ENCODE measurements around the gene CACNA1B.

Gene CACNA1B

GRCh38 chr9:138066049-138066448, 188.5 kb downstream of the CACNA1B start:
- H3K27me3 ChIP-seq (ENCODE audit: insufficient read depth, poor library complexity, severe bottlenecking): no peaks in the 10 kb centered on the region
- DNase-seq (ENCODE audit: low read depth in 1 of 2, low spot score in 1 of 2): no peak
- no peak for TF ChIP-seq POLR2AphosphoS5 (IDR thresholded peaks at IDR 0.05; ENCODE audit: low read depth)

GRCh38 chr9:138067613-138068367, 190.2 kb downstream of the CACNA1B start:
- no peak for DNase-seq (ENCODE audit: low read depth in 1 of 2, low spot score in 1 of 2)
- no peak overlapping the region for H3K27ac ChIP-seq (replicated peaks)
- no peak overlapping the region for H3K4me3 ChIP-seq (replicated peaks; ENCODE audit: insufficient read depth, low read length)
- no peak for TF ChIP-seq SPI1 (IDR thresholded peaks at IDR 0.05; ENCODE audit: borderline replicate concordance, low read depth)
- TF ChIP-seq REST (IDR thresholded peaks at IDR 0.05; ENCODE audit: insufficient replicate concordance, low read depth): no peak
- no peaks in the 10 kb centered on the region for H3K27me3 ChIP-seq (ENCODE audit: insufficient read depth, poor library complexity, severe bottlenecking)

More at GRCh38 chr9:138066049-138066448, 188.5 kb downstream of the CACNA1B start:
- no peak overlapping the region for H3K4me3 ChIP-seq (replicated peaks; ENCODE audit: insufficient read depth, low read length)
- no peak overlapping the region for H3K27ac ChIP-seq (replicated peaks)

- no peak overlapping the region for H3K27ac ChIP-seq (replicated peaks)
- H3K27me3 ChIP-seq (ENCODE audit: insufficient read depth, poor library complexity, severe bottlenecking): no peaks in the 10 kb centered on the region
- TF ChIP-seq SPI1 (IDR thresholded peaks at IDR 0.05; ENCODE audit: borderline replicate concordance, low read depth): no peak
- TF ChIP-seq GABPA (IDR thresholded peaks at IDR 0.05; ENCODE audit: low read depth): no peak
- no peak for TF ChIP-seq POLR2AphosphoS5 (IDR thresholded peaks at IDR 0.05; ENCODE audit: low read depth)
- TF ChIP-seq REST (IDR thresholded peaks at IDR 0.05; ENCODE audit: insufficient replicate concordance, low read depth): no peak
- TF ChIP-seq CTCF (IDR thresholded peaks at IDR 0.05; ENCODE audit: insufficient read depth, low read length): no peak
- DNase-seq (ENCODE audit: low read depth in 1 of 2, low spot score in 1 of 2): no peak
- H3K4me3 ChIP-seq (replicated peaks; ENCODE audit: insufficient read depth, low read length): no peak overlapping the region
Observed at GRCh38 chr9:138068601-138069035, 191.0 kb downstream of the CACNA1B start.

- TF ChIP-seq REST (IDR thresholded peaks at IDR 0.05; ENCODE audit: insufficient replicate concordance, low read depth) (no peak), GABPA (IDR thresholded peaks at IDR 0.05; ENCODE audit: low read depth) (no peak), CTCF (IDR thresholded peaks at IDR 0.05; ENCODE audit: insufficient read depth, low read length) (no peak), POLR2AphosphoS5 (IDR thresholded peaks at IDR 0.05; ENCODE audit: low read depth) (no peak), SPI1 (IDR thresholded peaks at IDR 0.05; ENCODE audit: borderline replicate concordance, low read depth) (no peak)
- H3K4me3 ChIP-seq (replicated peaks; ENCODE audit: insufficient read depth, low read length): no peak overlapping the region
- no peaks in the 10 kb centered on the region for H3K27me3 ChIP-seq (ENCODE audit: insufficient read depth, poor library complexity, severe bottlenecking)
- DNase-seq (ENCODE audit: low read depth in 1 of 2, low spot score in 1 of 2): no peak
- H3K27ac ChIP-seq (replicated peaks): no peak overlapping the region
Observed at GRCh38 chr9:138069731-138070456, 192.3 kb downstream of the CACNA1B start.
